GM21723 (cell line): ENCODE results near the gene SYNE3.
"Not testable (repeated sequence)": the region's sequence is repeated elsewhere in the genome, so short reads cannot be mapped to it uniquely, and the experiment has no call there.

ENCODE experiments used
- ATAC-seq: cut with Tn5 transposase; IDR thresholded peaks from one replicate; pipeline ENCODE4 v1.9.1; 2021; ENCODE audit warnings: mild to moderate bottlenecking, moderate library complexity; ENCODE audit not compliant: unreplicated experiment

SYNE3 gene

DNA sequence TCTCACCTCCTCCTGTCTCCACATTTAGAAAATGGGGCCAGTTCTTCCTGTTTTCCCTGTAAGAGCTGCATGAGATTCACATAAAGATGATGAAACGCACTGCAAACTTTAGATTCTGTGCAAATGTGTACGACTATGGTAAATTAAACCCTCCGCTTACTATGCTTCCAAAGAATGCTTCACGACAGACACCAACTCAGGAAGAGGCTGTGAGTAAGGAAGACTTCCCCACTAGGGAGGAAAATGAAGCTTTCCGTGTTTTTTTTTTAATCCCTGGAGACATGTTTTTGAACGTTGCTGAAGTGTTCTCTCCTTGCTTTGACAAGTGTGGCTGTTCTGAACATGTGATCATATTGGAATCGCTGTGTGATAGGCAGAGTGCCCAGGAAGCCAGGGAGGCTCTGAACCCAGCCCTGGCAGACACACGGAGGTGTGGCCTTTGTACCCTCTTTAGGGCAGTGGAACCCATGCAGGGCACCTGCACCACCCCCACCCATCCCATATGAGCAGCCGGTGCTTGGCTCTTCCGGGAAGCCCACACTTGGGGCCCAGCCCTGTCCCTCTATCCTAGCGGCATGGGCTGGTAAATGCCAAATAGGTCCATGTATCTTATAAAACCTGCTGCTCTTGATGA, 7.5 kb upstream of the SYNE3 start:
- ATAC-seq: no peak

DNA sequence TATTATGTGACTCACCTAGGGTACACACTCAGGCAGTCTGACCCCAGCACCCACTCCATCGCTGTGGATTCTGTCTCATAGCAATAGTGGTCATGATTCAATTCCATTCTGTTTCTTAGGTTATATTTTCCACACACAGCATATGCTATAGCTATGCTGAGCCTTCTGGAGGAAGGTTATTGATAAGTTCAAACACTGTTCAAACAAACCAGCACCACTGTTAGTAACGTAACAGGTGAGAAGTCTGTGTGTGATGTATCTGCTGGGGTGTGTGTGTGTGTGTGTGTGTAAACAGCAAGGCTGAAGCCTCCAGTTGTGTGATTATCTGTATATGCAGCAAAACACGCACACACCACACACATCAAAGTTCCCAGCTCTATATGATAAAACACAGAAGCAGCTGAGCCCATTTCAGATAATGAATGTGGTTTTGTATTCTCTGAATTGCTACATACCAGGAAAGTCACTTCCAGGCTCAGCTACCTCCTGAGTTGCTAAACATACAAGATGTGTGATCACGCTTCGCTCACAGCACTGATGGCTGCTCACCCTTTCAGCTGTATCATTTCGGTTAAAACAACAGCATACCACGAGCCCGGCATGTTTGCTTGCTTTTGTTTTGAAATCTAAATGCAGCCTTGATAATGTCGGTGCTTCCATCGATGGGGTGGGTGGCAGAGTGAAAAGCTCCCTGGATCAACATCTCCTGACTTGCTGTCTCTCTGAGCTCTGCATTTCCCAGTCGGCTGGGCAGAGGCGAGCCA, 6.8 kb upstream of the SYNE3 start:
- no peak for ATAC-seq

GRCh38 chr14:95522556-95522955, 6.1 kb upstream of the SYNE3 start:
- no peak for ATAC-seq

GRCh38 chr14:95522116-95522515, 5.7 kb upstream of the SYNE3 start:
- no peak for ATAC-seq

- ATAC-seq: no peak
Measured at GRCh38 chr14:95521001-95521400, 4.6 kb upstream of the SYNE3 start.

DNA sequence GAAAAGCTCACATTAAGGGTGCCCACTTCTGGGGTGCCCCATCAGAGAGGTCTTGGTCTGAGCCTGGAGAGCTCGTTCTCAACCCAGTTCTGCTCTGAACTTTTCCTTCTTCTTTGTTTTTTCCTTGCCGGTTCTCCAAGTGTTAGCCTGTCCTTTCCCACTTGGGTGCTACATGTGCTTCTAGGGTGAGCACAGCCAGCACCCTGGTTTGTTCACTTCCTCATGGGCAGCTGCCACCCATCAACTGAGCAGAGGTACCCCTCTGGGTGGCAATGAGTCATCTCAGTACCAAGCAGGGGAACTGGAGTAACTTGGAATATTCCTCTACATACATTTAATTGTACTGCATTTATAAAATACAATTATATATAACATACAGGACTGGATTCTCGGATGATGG, 3.9 kb upstream of the SYNE3 start:
- ATAC-seq: no peak

DNA sequence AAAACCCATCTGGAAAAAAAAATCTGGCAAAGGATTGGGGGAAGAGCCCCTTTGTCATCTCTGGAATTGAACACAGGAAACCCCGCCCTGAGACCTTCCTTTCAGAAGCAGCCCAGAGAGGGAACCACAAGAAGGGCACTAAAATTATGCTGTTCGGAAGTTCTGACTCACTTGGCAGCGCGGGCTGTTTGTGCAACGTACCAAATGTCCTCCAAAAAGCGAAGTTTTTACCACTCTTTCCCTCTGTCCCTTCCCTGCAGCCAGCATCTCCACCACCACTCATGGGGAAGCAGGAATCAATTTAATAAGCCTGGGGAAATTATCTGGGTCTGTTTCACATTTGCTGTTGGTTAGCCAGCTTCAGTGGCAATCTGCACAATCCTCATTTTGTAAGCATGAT, 3.2 kb upstream of the SYNE3 start:
- ATAC-seq: no peak

DNA sequence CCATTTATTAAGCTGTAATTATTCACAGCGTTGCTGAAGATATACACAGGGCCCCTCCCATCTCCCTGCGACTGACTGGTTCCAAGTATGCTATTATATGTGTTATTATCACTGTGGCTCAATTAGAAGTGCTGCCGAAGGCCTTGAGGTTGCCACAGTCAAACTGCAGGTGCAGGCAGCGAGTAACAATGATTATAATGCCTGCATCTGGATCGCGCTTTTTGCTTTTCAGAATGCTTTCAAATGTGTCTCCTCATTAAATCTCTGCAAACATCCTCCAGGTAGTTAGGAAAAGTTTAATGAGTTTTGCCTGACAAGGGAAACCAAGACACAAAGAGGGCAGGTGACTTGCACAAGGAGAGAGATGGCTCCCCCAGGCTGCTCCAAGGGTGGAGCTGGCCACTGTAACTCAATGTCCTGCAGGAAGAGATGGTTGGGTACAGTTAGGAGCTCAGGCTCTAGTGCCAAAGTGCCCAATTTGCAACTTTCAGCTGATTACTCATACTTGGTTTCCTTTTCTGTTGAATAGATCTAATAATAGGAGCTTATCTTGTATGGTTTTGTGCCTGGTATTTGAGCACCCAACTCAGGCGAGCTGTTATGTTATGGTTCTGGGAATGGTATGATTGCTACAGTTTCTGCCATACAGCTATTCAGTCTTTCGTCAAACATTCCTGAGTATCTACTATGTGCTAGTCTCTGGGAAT, 1.7 kb upstream of the SYNE3 start:
- peak; percentile 14 for ATAC-seq

DNA sequence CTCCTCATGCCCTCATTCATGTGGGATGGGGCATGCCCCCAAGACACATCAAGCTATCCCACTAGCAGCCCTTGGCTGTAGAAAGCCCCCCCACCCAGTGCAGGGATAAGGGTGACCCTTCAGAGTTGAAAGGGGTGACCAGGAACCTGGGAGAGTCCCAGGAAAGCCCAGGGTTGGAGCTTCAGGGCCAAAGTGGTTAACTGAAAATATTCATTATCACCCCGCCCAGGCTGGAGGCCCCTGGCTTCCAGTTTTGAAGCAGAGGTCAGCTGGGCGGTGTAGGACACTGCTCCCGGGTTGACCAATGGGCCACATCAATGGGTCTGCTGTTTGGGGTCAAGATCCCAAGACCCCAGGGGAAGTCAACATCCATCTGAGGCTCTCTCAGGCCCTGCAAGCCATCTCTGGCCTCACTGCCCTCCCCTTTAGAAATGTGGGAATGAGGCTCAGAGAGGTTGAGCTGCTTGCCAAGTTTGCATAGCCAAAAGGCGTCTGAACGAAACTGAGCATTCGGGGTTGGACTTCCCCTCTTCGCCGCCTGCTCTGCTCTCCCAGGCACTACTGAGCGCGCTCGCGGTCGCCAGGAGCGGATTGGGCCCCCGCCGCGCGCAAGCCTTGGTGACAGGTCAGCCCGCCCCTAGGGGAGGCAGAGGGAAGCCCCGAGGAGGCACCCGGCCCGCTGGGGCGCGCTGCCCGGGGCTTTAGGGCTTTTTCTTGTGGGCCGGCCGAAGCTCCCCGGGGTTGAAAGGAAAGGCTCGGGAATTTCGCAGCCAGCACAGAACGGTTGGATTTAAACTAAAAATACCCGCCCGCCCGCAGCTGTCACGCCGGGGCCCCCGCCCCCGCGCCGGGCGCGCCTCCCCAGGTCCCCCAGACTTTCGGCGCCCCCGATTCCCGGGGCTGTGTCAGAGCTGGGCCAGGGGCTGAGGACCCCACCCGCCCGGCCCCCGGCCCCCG, 576 bp downstream of the SYNE3 start:
- ATAC-seq: peak; percentile 79

DNA sequence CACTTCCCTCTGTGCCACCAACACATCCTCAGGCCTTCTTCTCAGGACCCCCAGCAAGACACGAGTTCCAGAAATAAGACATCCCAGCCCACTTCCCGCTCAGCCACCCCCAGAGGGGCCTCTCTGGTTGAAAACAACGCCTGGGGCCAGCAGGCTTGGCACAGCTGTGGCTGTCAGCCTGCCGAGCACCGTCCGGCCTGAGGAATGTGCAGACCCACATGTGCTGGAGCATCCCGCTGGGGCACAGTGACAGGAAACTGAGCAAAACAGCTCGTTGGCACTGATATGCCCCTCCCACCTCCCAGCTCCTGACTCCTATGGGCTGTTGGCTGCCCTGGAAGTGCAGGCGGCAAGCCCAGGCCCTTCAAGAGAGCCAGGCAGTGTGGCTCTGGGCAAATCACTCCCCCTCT, 1.4 kb downstream of the SYNE3 start:
- ATAC-seq: no peak

GRCh38 chr14:95514131-95515079, 2.0 kb downstream of the SYNE3 start:
- ATAC-seq: no peak

GRCh38 chr14:95513291-95513690, 3.2 kb downstream of the SYNE3 start:
- no peak for ATAC-seq

GRCh38 chr14:95511687-95512086, 4.8 kb downstream of the SYNE3 start:
- no peak for ATAC-seq

DNA sequence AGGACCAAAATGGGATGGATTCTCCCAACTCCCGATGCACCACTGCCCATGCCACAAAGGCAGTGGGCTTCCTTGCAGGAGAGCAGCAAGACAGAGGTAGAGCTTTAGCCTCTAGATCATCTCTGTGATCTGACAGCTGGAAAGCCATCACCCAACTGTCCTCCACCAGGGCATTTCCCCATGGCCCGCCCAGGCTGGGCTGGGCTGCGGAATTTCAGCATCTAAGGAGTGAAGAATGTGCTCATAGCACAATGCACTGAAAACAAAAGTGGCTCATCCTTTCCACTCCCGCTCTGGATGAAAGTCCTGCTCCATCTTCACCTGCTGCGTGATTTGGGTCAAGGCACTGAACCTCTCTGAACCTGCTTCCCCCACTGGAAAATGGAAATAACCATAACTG, 5.6 kb downstream of the SYNE3 start:
- ATAC-seq: no peak

DNA sequence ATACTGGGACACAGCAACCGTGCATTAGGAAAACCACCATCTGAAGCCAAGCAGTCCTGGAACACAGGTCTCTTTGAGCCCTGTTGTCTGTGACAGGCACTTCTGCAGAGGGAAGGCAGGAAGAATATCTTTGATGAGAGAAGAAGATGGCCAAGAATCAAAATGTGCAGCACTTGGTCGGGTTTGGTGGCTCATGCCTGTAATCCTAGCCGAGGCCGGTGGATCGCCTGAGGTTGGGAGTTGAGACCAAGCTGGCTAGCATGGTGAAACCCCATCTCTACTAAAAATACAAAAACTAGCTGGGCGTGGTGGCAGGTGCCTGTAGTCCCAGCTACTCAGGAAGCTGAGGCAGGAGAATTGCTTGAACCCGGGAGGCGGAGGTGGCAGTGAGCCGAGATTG, 6.1 kb downstream of the SYNE3 start:
- not testable (repeated sequence) for ATAC-seq

GRCh38 chr14:95509495-95509894, 7.0 kb downstream of the SYNE3 start:
- ATAC-seq: no peak

DNA sequence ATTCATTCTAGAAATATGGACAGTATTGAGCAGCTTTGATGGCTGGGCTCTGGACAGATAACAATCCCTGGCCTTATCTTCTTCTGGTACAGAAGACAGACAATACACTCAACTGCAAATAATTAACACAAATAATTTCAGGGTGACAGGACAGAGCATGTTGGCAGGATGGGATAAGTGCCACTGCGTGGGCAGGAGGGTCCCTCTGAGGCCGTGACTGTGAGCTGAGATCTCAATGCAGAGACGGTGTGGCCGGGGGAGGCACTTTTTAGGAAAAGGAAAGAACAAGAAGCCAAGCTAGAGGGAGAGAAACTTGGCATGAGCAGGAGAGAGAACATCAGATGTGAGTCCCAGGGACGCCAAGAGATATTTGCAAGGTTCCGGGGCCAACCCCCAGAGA, 8.1 kb downstream of the SYNE3 start:
- ATAC-seq: no peak

DNA sequence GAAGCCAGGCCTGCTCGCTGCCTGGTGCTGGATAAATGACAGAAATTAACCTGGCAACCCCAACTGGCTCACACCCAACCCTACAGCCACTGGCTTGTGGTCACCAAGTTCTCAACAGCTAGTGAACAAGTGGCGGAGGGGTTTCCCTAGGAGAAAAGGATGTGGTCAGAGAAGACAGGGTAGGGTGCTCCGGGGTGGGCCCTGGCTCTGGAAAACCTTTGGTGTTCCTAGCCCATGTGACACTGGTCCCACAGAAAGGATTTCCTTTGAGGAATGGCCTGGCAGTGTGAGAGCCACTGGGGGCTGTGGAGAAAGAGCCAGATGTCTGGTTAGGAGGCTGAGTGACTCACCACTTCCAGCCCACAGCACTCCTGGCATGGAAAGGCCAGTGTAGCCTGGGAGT, 8.7 kb downstream of the SYNE3 start:
- ATAC-seq: no peak

DNA sequence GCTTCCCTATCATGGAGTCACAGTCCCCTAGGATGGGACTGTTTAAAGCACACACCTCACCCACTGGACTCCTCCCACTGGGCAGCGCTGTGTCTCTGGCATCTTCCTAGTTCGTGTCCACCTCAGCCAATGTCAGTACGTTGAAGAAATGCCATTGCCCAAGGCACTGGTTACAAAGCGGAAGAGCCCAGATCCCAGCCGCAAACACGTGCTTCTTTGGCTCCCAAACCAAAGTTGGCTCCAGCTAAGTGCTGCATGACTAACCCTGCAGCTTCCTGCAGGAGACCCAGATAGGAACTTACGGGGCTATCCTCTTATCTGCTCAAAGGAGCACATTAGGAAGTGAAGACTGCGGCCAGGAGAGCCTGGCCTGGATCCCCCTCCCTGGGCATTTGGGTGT, 9.3 kb downstream of the SYNE3 start:
- no peak for ATAC-seq

- no peak for ATAC-seq
Measured at GRCh38 chr14:95505030-95505589, 11.3 kb downstream of the SYNE3 start.
